CD8-positive, alpha-beta memory T cell (primary cell): ENCODE results near the gene NFATC2IP. TPM values are rescaled to one million over a fixed set of nuclear protein-coding genes. Genes with fewer than 3 reads are reported as not detected.
"Not testable (repeated sequence)": the region's sequence is repeated elsewhere in the genome, so short reads cannot be mapped to it uniquely, and the experiment has no call there.

ENCODE experiments used
- CTCF ChIA-PET: fragments of 350-600 bp; sonication (Branson Sonifier 250); formaldehyde crosslinking; loops from one replicate; lab custom pipeline; 2021; ENCODE audit warnings: antibody characterized with exemption; lab: Charles Lee
- POLR2A ChIA-PET: fragments of 350-600 bp; sonication (Branson Sonifier 250); formaldehyde crosslinking; loops from one replicate; lab custom pipeline; 2021; ENCODE audit warnings: antibody characterized with exemption; lab: Charles Lee
- DNase-seq, 5 donors: peaks; one replicate each; pipeline versions ENCODE4 v3.0.0 to v3.0.0-alpha.2; 2020 to 2022; ENCODE audit warnings: mixed read lengths in 1 of 5
- H3K27ac ChIP-seq: one replicate; pipeline ENCODE4 v1.7.0; 2013; ENCODE audit warnings: low read depth, mild to moderate bottlenecking, low read length, moderate library complexity
- H3K27me3 ChIP-seq: 2 replicates; pipeline ENCODE4 v1.7.0; 2013; ENCODE audit warnings: low read length, mild to moderate bottlenecking; ENCODE audit not compliant: insufficient read depth, poor library complexity, severe bottlenecking
- H3K36me3 ChIP-seq: 2 replicates; pipeline ENCODE4 v1.7.0; 2013; ENCODE audit warnings: mild to moderate bottlenecking, low read length, moderate library complexity; ENCODE audit not compliant: insufficient read depth
- H3K4me1 ChIP-seq: 2 replicates; pipeline ENCODE4 v1.7.0; 2013; ENCODE audit warnings: mild to moderate bottlenecking, low read length, moderate library complexity; ENCODE audit not compliant: insufficient read depth
- H3K4me3 ChIP-seq: 2 replicates; pipeline ENCODE4 v1.7.0; 2013; ENCODE audit warnings: mild to moderate bottlenecking, low read length
- H3K9me3 ChIP-seq: 2 replicates; pipeline ENCODE4 v1.7.0; 2013; ENCODE audit warnings: mild to moderate bottlenecking, low read length
- H3K27ac Mint-ChIP-seq, 8 donors: one replicate each; pipeline ENCODE4 v1.8.0; 2020 to 2021; ENCODE audit warnings: mixed read lengths in 8 of 8, mild to moderate bottlenecking in 6 of 8, inconsistent platforms in 3 of 8, moderate library complexity in 3 of 8
- H3K27me3 Mint-ChIP-seq, 2 donors: one replicate each; pipeline ENCODE4 v1.8.0; 2020 to 2021; ENCODE audit warnings: mixed read lengths in 2 of 2, mild to moderate bottlenecking in 1 of 2, moderate library complexity in 1 of 2
- H3K36me3 Mint-ChIP-seq, 3 donors: one replicate each; pipeline ENCODE4 v1.8.0; 2020 to 2021; ENCODE audit warnings: mixed read lengths in 3 of 3, inconsistent platforms in 1 of 3, mild to moderate bottlenecking in 1 of 3
- H3K4me1 Mint-ChIP-seq, 3 donors: one replicate each; pipeline ENCODE4 v1.8.0; 2020 to 2021; ENCODE audit warnings: mixed read lengths in 3 of 3, inconsistent platforms in 1 of 3, mild to moderate bottlenecking in 1 of 3
- H3K4me3 Mint-ChIP-seq, 7 donors: one replicate each; pipeline ENCODE4 v1.8.0; 2020 to 2021; ENCODE audit warnings: mixed read lengths in 7 of 7, mild to moderate bottlenecking in 6 of 7, moderate library complexity in 4 of 7, inconsistent platforms in 2 of 7
- H3K9me3 Mint-ChIP-seq, 5 donors: one replicate each; pipeline ENCODE4 v1.8.0; 2020 to 2022; ENCODE audit warnings: mixed read lengths in 5 of 5, mild to moderate bottlenecking in 3 of 5, moderate library complexity in 2 of 5, inconsistent platforms in 1 of 5
- polyA plus RNA-seq: library from polyadenylated mRNA; unstranded; fragments of 300-500 nt; fragmentation: Illumina TruSeq; gene quantifications from one replicate; pipeline ENCODE4 v1.2.3, GENCODE V29; 2021
- total RNA-seq, 2 experiments: library from RNA; stranded (reverse); gene quantifications; one replicate each; pipeline ENCODE4 v1.2.3, GENCODE V29; 2021

NFATC2IP gene
- total and polyA plus RNA-seq, 3 experiments from 2014 or later, result 35.0 to 77.0 (median 75.1) TPM

GRCh38 chr16:28935924-28936783 is 14.6 kb upstream of the NFATC2IP start:
- DNase-seq, result peak; percentile 63 to 86 (median 78)
- H3K27me3 ChIP-seq, result no peaks in the 10 kb centered on the region
- peak overlapping the region; percentile 23 for H3K4me3 ChIP-seq
- H3K9me3 ChIP-seq, result no peaks in the 10 kb centered on the region
- H3K4me1 ChIP-seq, result peaks cover 12% of the 10 kb centered on the region
- Mint-ChIP-seq H3K27ac (peak overlapping the region; percentile 0 to 70 (median 27)), H3K4me3 (peak overlapping the region in 6 of 7 donors; percentile 62 to 80 (median 72)), H3K27me3 (no peaks in the 10 kb centered on the region), H3K36me3 (no peaks in the 10 kb centered on the region), H3K4me1 (peaks cover 10 to 14% (median 14%) of the 10 kb centered on the region in 3 donors), H3K9me3 (no peaks in the 10 kb centered on the region)
- no peaks in the 10 kb centered on the region for H3K36me3 ChIP-seq
- CTCF ChIA-PET, result interaction anchor here (1.3 to 2.0 kb wide), 2 partner anchors 9 kb away, joined by 3 to 11 read pairs; no protein-coding TSS in a partner anchor
- peak overlapping the region; percentile 61 for H3K27ac ChIP-seq
- POLR2A ChIA-PET, result interaction anchor here (0.6 to 0.7 kb wide), 2 partner anchors 11 to 37 kb away, joined by 3 to 5 read pairs; no protein-coding TSS in a partner anchor

- ChIA-PET CTCF (interaction anchor here (1.3 to 2.0 kb wide), 2 partner anchors 9 to 10 kb away, joined by 3 to 11 read pairs; no protein-coding TSS in a partner anchor), POLR2A (interaction anchor here (0.6 to 0.7 kb wide), 2 partner anchors 11 to 37 kb away, joined by 3 to 5 read pairs; no protein-coding TSS in a partner anchor)
- Histone ChIP-seq H3K4me1 (peaks cover 12% of the 10 kb centered on the region), H3K27ac (peak overlapping the region; percentile 4), H3K27me3 (no peaks in the 10 kb centered on the region), H3K9me3 (no peaks in the 10 kb centered on the region), H3K36me3 (no peaks in the 10 kb centered on the region), H3K4me3 (no peak overlapping the region)
- H3K27ac Mint-ChIP-seq, result peak overlapping the region in 4 of 8 donors; percentile 0 to 70 (median 14)
- no peaks in the 10 kb centered on the region for H3K27me3 Mint-ChIP-seq
- DNase-seq, result no peak
- H3K4me1 Mint-ChIP-seq, result peaks cover 10 to 14% (median 13%) of the 10 kb centered on the region in 3 donors
- H3K36me3 Mint-ChIP-seq, result no peaks in the 10 kb centered on the region
- no peaks in the 10 kb centered on the region for H3K9me3 Mint-ChIP-seq
- H3K4me3 Mint-ChIP-seq, result peak overlapping the region in 5 of 7 donors; percentile 62 to 80 (median 73)
Observed at GRCh38 chr16:28936784-28937155, 14.0 kb upstream of the NFATC2IP start.

- H3K9me3 ChIP-seq, result no peaks in the 10 kb centered on the region
- Mint-ChIP-seq H3K9me3 (no peaks in the 10 kb centered on the region), H3K27ac (peak overlapping the region in 1 of 8 donors; percentile 79), H3K27me3 (no peaks in the 10 kb centered on the region), H3K36me3 (no peaks in the 10 kb centered on the region), H3K4me1 (peaks cover 10 to 14% (median 13%) of the 10 kb centered on the region in 3 donors), H3K4me3 (no peak overlapping the region)
- CTCF ChIA-PET, result interaction anchor here (1.3 to 2.0 kb wide), 2 partner anchors 8 to 11 kb away, joined by 3 to 11 read pairs; no protein-coding TSS in a partner anchor
- H3K4me3 ChIP-seq, result no peak overlapping the region
- no peak overlapping the region for H3K27ac ChIP-seq
- POLR2A ChIA-PET, result interaction anchor here (0.6 to 0.7 kb wide), 2 partner anchors 12 to 36 kb away, joined by 3 to 5 read pairs; no protein-coding TSS in a partner anchor
- no peaks in the 10 kb centered on the region for H3K36me3 ChIP-seq
- DNase-seq, result no peak
- H3K4me1 ChIP-seq, result peaks cover 12% of the 10 kb centered on the region
- no peaks in the 10 kb centered on the region for H3K27me3 ChIP-seq
Observed at GRCh38 chr16:28937222-28937876, 13.4 kb upstream of the NFATC2IP start.

GRCh38 chr16:28938721-28939120 is 12.0 kb upstream of the NFATC2IP start:
- H3K27ac ChIP-seq, result no peak overlapping the region
- H3K36me3 ChIP-seq, result no peaks in the 10 kb centered on the region
- H3K4me3 Mint-ChIP-seq, result peak overlapping the region in 1 of 7 donors; percentile 29
- no peaks in the 10 kb centered on the region for H3K27me3 Mint-ChIP-seq
- H3K4me1 ChIP-seq, result peaks cover 12% of the 10 kb centered on the region
- H3K4me1 Mint-ChIP-seq, result peaks cover 10 to 13% (median 13%) of the 10 kb centered on the region in 3 donors
- H3K9me3 Mint-ChIP-seq, result no peaks in the 10 kb centered on the region
- no peak for DNase-seq
- H3K27me3 ChIP-seq, result no peaks in the 10 kb centered on the region
- no peak overlapping the region for H3K27ac Mint-ChIP-seq
- ChIA-PET CTCF (no interaction called here), POLR2A (no interaction called here)
- H3K4me3 ChIP-seq, result no peak overlapping the region
- H3K9me3 ChIP-seq, result no peaks in the 10 kb centered on the region
- H3K36me3 Mint-ChIP-seq, result no peaks in the 10 kb centered on the region

- CTCF ChIA-PET, H3K4me3 Mint-ChIP-seq, H3K4me3 ChIP-seq, H3K27ac Mint-ChIP-seq, H3K9me3 ChIP-seq, H3K27me3 Mint-ChIP-seq, H3K9me3 Mint-ChIP-seq, H3K27me3 ChIP-seq, H3K36me3 ChIP-seq, H3K36me3 Mint-ChIP-seq, H3K27ac ChIP-seq, DNase-seq: not testable (repeated sequence)
- peaks cover 12% of the 10 kb centered on the region for H3K4me1 ChIP-seq
- peaks cover 10 to 13% (median 11%) of the 10 kb centered on the region in 3 donors for H3K4me1 Mint-ChIP-seq
- POLR2A ChIA-PET, result interaction anchor here (0.7 kb wide), 1 partner anchor 19 kb away, joined by 8 read pairs; no protein-coding TSS in a partner anchor
Observed at GRCh38 chr16:28939825-28940224, 10.9 kb upstream of the NFATC2IP start.

- H3K4me3 ChIP-seq, result no peak overlapping the region
- Mint-ChIP-seq H3K4me1 (peaks cover 8 to 9% (median 8%) of the 10 kb centered on the region in 3 donors), H3K9me3 (no peaks in the 10 kb centered on the region), H3K4me3 (no peak overlapping the region), H3K36me3 (no peaks in the 10 kb centered on the region), H3K27me3 (peaks cover 0 to 5% of the 10 kb centered on the region in 2 donors), H3K27ac (no peak overlapping the region)
- H3K27ac ChIP-seq, result no peak overlapping the region
- H3K9me3 ChIP-seq, result no peaks in the 10 kb centered on the region
- H3K4me1 ChIP-seq, result peaks cover 10% of the 10 kb centered on the region
- H3K36me3 ChIP-seq, result no peaks in the 10 kb centered on the region
- DNase-seq, result no peak
- no peaks in the 10 kb centered on the region for H3K27me3 ChIP-seq
- POLR2A ChIA-PET, result interaction anchor here (0.6 to 0.9 kb wide), 2 partner anchors 70 to 97 kb away, joined by 3 to 5 read pairs; partner anchors contain the start of gene TUFM
- CTCF ChIA-PET, result interaction anchor here (0.9 to 2.6 kb wide), 3 partner anchors 8 to 100 kb away, joined by 4 to 13 read pairs (median 4); no protein-coding TSS in a partner anchor
Observed at GRCh38 chr16:28943281-28943680, 7.5 kb upstream of the NFATC2IP start.

- peaks cover 0 to 6% (median 0%) of the 10 kb centered on the region in 3 donors for H3K36me3 Mint-ChIP-seq
- Histone ChIP-seq H3K27me3 (no peaks in the 10 kb centered on the region), H3K27ac (no peak overlapping the region), H3K4me3 (no peak overlapping the region), H3K9me3 (no peaks in the 10 kb centered on the region), H3K4me1 (peaks cover 18% of the 10 kb centered on the region), H3K36me3 (no peaks in the 10 kb centered on the region)
- H3K4me3 Mint-ChIP-seq, result no peak overlapping the region
- DNase-seq, result no peak
- H3K9me3 Mint-ChIP-seq, result no peaks in the 10 kb centered on the region
- no peak overlapping the region for H3K27ac Mint-ChIP-seq
- peaks cover 15 to 20% (median 19%) of the 10 kb centered on the region in 3 donors for H3K4me1 Mint-ChIP-seq
- CTCF ChIA-PET, result interaction anchor here (0.7 to 2.6 kb wide), 4 partner anchors 31 to 100 kb away, joined by 3 to 7 read pairs (median 5); partner anchors contain the start of gene TUFM
- peaks cover 0 to 5% of the 10 kb centered on the region in 2 donors for H3K27me3 Mint-ChIP-seq
- POLR2A ChIA-PET, result no interaction called here
Observed at GRCh38 chr16:28946681-28947080, 4.1 kb upstream of the NFATC2IP start.
